Left lung (tissue), 10 donors: ENCODE results near the gene ZBTB22. TPM values are rescaled to one million over a fixed set of nuclear protein-coding genes. Genes with fewer than 3 reads are reported as not detected.
"Not testable (repeated sequence)": the region's sequence is repeated elsewhere in the genome, so short reads cannot be mapped to it uniquely, and the experiment has no call there.

Experiments used
- ATAC-seq: fragments of 200-7000 bp; cut with Tn5 transposase; one replicate; pipeline ENCODE4 v1.9.1; 2020; ENCODE audit warnings: moderate library complexity
- DNase-seq, 4 donors: peaks; one replicate each; pipeline ENCODE4 v3.0.0-alpha.2; 2013 to 2020
- H3K27ac ChIP-seq, 2 donors: fragments of 200-600 bp; sonication (generic) in 1 of 2; one replicate each; pipeline versions ENCODE4 v1.5.0 to v1.8.0; 2020 to 2021
- H3K27me3 ChIP-seq, 2 donors: fragments of 200-600 bp; sonication (generic) in 1 of 2; one replicate each; pipeline versions ENCODE4 v1.5.0 to v1.8.0; 2020 to 2021
- H3K36me3 ChIP-seq, 2 donors: fragments of 200-600 bp; sonication (generic) in 1 of 2; one replicate each; pipeline versions ENCODE4 v1.5.0 to v1.8.0; 2020 to 2021
- H3K4me1 ChIP-seq, 2 donors: fragments of 200-600 bp; one replicate each; pipeline ENCODE4 v1.8.0; 2021
- H3K4me3 ChIP-seq, 2 donors: fragments of 200-600 bp; sonication (generic) in 1 of 2; one replicate each; pipeline versions ENCODE4 v1.5.0 to v1.8.0; 2020 to 2021; ENCODE audit warnings: mild to moderate bottlenecking in 1 of 2
- H3K9me3 ChIP-seq, 2 donors: fragments of 200-600 bp; sonication (generic) in 1 of 2; one replicate each; pipeline versions ENCODE4 v1.5.0 to v1.8.0; 2020 to 2021
- CTCF ChIP-seq, 2 donors: fragments of 200-600 bp; sonication (generic) in 1 of 2; IDR thresholded peaks; one replicate each; pipeline versions ENCODE4 v1.5.0 to v1.8.0; 2021; ENCODE audit warnings: antibody characterized with exemption in 2 of 2
- intact Hi-C, 2 donors: fragments of 100-400 bp; cut with DNase I; formaldehyde crosslinking; loops; one replicate each; pipeline versions ENCODE4 v1.11.2 to v1.14.2; 2022
- polyA plus RNA-seq, 6 donors: library from polyadenylated mRNA; unstranded; fragments of 120-200 nt; gene quantifications; one replicate each; pipeline ENCODE4 v1.2.1, GENCODE V29; 2013; ENCODE audit not compliant: insufficient read length in 6 of 6
- total RNA-seq, 2 donors: library from RNA; stranded (reverse); fragmentation: NEBNext Ultra II Directional; extraction: Animal tissue kit (Norgen Biotek cat#: 25700); gene quantifications; one replicate each; pipeline ENCODE4 v1.2.1, GENCODE V29; 2021
- donor health status: DM: no; HTN: yes; CAD: no.
- donor health status: DM: no; HTN: no; CAD: no.

ZBTB22 gene
- total and polyA plus RNA-seq, 8 donors = 17.3 to 29.3 (median 25.3) TPM

GRCh38 chr6:33344701-33345697 lies 27.5 kb upstream of the ZBTB22 start:
- ATAC-seq (peak; percentile 80), DNase-seq (peak in 3 of 4 donors; percentile 59 to 83 (median 76))
- Histone ChIP-seq H3K4me3 (peak overlapping the region in 1 of 2 donors; percentile 29), H3K27ac (peak overlapping the region; percentile 72 to 75), H3K36me3 (no peaks in the 10 kb centered on the region), H3K4me1 (peaks cover 3 to 22% of the 10 kb centered on the region in 2 donors), H3K9me3 (no peaks in the 10 kb centered on the region), H3K27me3 (no peaks in the 10 kb centered on the region)
- intact Hi-C loops = no loop called here
- TF ChIP-seq CTCF (IDR thresholded peaks at IDR 0.05) = peak; percentile 42 to 50

GRCh38 chr6:33343953-33344611 lies 26.5 kb upstream of the ZBTB22 start:
- peak; percentile 22 for ATAC-seq
- TF ChIP-seq CTCF (IDR thresholded peaks at IDR 0.05) = no peak
- H3K4me1 ChIP-seq = peaks cover 3 to 22% of the 10 kb centered on the region in 2 donors
- no peaks in the 10 kb centered on the region for H3K9me3 ChIP-seq
- intact Hi-C loops = no loop called here
- no peaks in the 10 kb centered on the region for H3K27me3 ChIP-seq
- no peak overlapping the region for H3K4me3 ChIP-seq
- no peaks in the 10 kb centered on the region for H3K36me3 ChIP-seq
- DNase-seq = no peak
- H3K27ac ChIP-seq = peak overlapping the region; percentile 72 to 75

- H3K9me3 ChIP-seq, H3K4me3 ChIP-seq, H3K27me3 ChIP-seq, intact Hi-C loops, ATAC-seq, DNase-seq, H3K36me3 ChIP-seq: not testable (repeated sequence)
- Histone ChIP-seq H3K27ac (peak overlapping the region; percentile 37 to 72), H3K4me1 (peaks cover 3 to 22% of the 10 kb centered on the region in 2 donors)
Observed at GRCh38 chr6:33343606-33343952, 26.0 kb upstream of the ZBTB22 start.

- no peaks in the 10 kb centered on the region for H3K9me3 ChIP-seq
- intact Hi-C loops = no loop called here
- no peak for ATAC-seq
- no peaks in the 10 kb centered on the region for H3K27me3 ChIP-seq
- no peak for DNase-seq
- no peak overlapping the region for H3K27ac ChIP-seq
- H3K36me3 ChIP-seq = no peaks in the 10 kb centered on the region
- H3K4me1 ChIP-seq = peaks cover 0 to 6% of the 10 kb centered on the region in 2 donors
- TF ChIP-seq CTCF (IDR thresholded peaks at IDR 0.05) = no peak
- no peak overlapping the region for H3K4me3 ChIP-seq
Observed at GRCh38 chr6:33339193-33339592, 21.6 kb upstream of the ZBTB22 start.

GRCh38 chr6:33336495-33336894 lies 19.0 kb upstream of the ZBTB22 start:
- Histone ChIP-seq H3K4me1 (no peaks in the 10 kb centered on the region), H3K4me3 (no peak overlapping the region), H3K27me3 (no peaks in the 10 kb centered on the region), H3K36me3 (no peaks in the 10 kb centered on the region), H3K9me3 (no peaks in the 10 kb centered on the region), H3K27ac (no peak overlapping the region)
- ATAC-seq (no peak), DNase-seq (no peak)
- no peak for TF ChIP-seq CTCF (IDR thresholded peaks at IDR 0.05)
- intact Hi-C loops = no loop called here
